HG02981 (cell line): ENCODE data around the gene LBR.
"Not testable (repeated sequence)": the region's sequence is repeated elsewhere in the genome, so short reads cannot be mapped to it uniquely, and the experiment has no call there.

ENCODE experiments used
- ATAC-seq: cut with Tn5 transposase; IDR thresholded peaks from one replicate; pipeline ENCODE4 v1.9.1; 2021; ENCODE audit warnings: mild to moderate bottlenecking, moderate library complexity; ENCODE audit not compliant: unreplicated experiment

The LBR gene

DNA sequence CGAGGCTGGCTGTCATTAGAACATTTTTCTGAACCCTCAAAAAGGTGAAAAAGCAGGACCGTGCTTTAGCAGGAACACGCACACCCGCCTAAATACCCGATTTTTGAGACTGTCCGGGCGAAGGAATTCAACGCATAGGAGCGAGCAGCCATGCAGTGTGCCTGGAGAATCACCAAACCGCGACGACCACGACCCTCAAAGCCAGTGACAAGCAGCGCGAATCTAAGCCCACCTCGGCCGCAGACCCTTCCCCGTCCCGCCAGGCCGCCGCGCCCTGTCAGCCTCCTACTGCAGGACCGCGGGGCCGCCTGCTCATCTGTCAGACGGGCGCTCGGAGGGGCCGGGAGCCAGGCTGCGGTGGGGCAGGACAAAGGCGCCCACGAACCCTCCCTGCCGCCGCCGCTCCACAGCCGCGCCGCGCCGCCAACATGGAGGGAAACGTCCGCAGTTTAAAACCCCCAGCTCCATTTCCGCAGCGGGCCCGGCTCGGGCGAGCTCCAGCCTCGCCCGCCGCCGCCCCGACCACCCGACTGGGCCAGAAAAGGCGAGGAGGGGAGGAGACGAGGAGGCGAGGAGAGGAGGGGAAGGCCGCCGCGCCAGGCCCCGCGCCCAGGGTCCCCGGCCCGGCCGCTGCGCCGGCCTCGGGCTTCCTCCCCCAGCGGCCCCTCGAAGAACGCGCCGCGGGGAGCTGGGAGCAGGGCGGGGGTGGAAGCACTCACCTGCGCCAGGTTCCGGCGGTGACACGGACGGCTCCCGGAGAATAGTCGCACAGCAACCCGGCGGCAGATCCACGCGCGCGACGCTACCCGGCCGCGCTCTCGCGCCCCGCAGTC, at the start of gene LBR:
Gene LBR (minus strand): TSS at position 804 of the 833 bp plus-strand sequence. CDS start 3,963 bp downstream, outside the sequence.
- peak; percentile 36 for ATAC-seq

DNA sequence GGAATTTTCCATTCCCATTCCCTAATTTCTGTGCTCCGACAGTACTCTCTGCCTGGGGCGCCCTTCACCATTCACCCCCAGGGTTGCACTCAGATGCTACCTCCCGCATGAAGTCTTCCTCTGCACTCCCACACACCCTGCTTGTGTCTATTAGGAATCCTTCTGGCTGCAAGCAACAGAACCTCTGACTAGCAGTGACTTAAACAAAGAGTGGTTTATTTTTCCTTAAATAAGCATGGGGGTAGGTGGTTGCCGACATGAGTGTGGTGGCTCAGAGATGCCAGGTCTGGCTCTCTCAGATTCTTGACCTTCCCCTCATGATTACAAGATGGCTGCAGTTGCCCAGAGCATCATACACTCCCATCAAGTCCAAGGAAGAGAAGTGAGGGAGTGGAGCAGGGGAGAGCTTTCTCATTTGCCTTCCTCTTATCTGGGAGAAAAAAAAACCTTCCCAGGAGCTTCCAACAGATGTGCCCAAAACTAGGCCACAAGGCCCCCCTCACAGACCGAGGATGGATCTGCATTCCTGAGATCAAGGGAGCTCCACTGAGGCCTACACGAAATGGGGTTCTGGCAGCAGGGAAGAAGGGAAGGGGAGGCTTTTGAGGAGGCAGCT, 49.6 kb upstream of the LBR start:
- ATAC-seq = no peak

DNA sequence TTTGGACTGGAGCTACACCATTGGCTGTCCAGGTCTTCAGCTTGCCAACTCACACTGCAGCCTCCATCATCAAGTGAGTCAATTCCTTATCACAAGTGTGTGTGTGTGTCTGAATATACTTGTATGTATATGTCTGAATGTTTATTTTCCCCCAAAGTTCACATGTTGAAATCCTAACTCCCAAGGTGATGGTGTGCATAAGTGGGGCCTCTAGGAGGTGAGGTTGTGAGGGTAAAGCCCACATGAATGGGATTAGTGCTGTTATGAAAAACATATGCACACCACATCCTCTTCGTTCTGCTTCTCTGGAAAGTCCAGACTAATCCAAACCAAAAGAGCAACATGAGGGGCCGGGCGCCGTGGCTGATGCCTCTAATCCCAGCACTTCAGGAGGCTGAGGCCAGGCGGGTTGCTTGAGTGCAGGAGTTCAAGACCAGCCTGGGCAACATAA, 48.7 kb upstream of the LBR start:
- no peak for ATAC-seq

DNA sequence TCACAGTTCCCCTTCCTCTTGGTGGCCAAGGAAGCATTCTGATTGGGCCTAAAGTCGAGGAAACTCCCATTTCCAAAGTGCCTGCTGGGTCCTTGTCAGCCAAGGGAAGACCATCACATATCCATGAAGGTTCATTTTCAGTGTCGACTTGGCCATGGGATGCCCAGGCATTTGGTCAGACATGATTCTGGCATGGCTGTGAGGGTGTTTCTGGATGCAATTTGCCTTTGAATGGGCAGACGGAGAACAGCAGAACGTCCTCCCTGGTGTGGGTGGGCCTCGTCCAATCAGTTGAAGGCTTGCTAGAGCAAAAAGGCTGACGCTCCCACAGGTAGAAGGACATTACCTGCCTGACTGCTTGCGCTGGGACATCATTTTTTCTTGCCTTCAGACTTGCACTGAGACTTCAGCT, 48.3 kb upstream of the LBR start:
- no peak for ATAC-seq

DNA sequence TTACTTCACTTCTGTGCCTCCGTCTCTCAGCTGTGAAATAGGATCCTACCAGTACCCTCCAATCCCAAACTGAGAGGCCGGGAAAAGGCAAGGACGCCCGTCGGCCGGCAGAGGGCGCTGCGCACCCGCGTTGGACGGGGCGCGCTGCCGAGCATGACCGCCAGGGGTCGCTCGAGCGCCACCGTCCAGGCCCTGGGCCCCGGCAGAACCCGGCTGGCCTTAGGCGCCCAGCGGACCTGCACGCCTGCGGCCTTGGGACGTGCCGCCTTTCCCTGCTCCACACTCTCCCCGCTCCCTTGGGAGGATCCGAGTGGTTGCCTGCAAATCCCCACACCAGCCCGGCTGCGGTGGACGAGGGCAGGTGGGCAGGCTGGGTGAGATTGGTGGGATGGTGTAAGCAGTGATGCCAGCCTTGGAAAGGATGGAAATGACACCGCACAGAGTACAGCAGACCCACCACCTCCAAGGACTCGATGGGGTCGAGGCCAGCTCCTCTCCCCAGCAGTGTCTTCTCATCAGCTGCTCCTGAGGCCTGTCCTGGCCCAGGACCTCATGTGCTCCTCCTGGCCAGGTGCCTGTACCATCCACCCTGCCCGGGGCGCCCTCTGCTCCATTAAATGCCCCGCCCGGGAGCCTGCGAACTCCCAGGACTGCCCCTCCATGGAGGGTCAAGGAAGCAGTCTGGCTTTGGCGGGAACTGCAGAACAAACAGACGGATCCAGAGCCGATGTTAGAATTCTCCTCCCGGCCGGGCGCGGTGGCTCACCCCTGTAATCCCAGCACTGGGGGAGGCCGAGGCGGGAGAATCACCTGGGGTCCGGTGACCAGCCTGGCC, 47.4 kb upstream of the LBR start:
- peak; percentile 59 for ATAC-seq

DNA sequence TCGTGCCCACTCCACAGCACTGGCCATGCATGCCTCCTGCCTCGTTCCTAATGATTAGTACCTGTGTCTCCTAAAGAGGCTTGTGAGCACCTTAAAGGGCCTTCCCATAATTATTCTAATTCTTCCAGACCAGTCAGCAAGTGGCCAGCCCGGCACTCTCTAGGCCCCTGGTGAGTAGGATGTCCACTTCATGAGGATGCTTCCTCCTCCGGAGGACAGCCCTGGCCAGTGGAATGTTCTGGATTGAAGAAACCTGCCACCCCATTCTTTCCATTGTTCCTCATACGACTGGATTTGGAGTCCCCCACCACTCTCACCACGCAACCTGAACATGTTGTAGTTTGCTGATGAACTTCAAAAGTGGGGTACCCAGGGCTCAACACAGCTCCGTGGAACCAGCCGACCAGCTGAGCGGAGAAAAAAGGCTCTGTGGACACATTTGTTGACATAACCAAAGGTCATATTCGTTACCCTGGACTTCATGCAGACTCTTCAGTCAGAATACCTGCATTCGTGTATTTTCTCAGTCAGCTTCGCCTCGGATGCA, 46.7 kb upstream of the LBR start:
- ATAC-seq = no peak

DNA sequence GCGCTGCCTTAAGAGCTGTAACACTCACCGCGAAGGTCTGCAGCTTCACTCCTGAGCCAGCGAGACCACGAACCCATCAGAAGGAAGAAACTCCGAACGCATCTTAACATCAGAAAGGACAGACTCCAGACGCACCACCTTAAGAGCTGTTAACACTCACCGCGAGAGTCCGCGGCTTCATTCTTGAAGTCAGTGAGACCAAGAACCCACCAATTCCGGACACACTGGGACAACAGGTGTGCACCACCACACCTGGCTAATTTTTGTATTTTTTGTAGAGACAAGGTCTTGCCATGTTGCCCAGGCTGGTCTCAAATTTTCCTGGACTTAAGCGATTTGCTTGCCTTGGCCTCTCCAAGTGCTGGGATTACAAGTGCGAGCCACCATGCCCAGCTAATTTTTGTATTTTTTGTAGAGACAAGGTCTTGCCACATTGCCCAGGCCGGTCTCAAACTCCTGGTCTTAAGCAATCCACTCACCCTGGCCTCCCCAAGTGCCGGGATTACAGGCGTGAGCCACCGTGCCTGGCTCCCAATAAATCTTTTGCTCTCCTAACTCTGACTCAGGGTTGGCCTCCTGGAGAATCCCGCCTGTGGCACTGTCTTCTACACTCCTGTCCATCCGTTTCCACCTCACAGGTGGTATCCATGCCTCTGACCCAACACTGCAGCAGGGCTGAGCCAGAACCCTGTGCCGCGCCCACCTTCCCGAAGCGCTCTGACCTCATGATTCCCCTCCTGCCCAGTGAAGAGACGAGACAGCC, 46.0 kb upstream of the LBR start:
- not testable (repeated sequence) for ATAC-seq

DNA sequence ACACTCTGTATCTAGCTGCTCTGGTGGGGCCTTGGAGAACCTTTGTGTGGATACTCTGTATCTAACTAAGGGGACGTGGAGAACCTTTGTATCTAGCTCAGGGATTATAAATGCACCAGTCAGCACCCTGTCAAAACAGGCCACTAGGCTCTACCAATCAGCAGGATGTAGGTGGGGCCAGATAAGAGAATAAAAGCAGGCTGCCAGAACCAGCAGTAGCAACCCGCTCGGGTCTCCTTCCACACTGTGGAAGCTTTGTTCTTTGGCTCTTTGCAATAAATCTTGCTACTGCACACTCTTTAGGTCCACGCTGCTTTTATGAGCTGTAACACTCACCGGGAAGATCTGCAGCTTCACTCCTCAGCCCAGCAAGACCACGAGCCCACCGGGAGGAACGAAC, 45.4 kb upstream of the LBR start:
- not testable (repeated sequence) for ATAC-seq

DNA sequence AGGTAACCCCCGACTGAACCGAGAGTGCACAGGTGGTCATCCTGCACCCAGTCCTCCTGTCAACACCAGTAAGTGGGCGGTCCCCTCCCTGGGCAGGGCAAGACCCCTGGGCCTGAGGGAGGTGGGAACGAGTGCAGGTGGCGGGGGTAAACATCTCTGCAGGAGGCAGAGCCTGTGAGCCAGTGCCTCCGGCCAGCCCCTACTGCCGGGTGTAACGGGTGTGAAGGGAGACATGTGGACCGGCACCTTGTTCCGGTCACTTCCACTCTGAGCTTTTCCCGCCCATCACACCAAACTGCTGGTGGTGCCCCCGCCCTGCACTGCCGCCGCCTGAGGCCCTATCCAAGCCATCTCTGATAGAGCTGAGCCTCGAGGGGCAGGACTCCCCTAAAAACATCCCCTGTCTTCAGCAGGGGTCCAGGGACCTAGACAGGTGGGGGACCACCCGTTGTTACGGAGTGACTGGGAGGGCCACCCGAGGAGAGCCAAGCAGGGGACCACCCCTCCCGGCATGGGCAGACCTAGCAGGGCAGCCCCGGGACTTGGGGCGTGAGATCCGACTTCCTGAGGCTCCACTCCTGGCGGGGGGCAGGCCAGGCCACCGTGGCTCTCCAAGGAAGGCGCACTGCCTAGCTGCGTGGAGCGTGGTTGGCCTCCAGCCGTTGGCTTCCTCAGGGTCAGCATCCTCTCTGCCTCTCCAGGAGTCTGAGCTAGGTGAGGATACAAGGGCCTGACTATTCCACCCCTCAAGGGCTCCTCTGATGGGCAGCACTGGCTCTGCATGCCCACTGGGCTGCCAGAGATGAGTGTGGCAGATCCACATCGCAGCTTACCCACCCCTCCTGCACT, 43.8 kb upstream of the LBR start:
- ATAC-seq = no peak

DNA sequence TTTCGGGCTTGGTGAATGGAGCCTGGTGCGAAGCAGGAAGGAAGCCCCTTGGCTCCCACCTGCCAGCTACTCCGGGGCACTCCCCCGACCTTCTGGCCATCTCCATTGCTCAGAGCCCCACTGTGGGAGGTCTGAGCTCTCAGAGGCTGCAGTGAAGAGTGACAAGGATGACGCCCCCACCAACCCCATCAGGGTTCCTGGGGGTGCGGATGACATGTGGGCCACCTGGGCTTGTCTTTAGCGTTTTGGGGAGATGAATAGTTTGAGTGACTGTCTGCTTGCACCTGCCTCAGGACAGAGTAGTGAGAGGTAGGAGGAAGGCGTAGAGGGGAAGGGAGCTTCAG, 43.2 kb upstream of the LBR start:
- ATAC-seq = no peak

DNA sequence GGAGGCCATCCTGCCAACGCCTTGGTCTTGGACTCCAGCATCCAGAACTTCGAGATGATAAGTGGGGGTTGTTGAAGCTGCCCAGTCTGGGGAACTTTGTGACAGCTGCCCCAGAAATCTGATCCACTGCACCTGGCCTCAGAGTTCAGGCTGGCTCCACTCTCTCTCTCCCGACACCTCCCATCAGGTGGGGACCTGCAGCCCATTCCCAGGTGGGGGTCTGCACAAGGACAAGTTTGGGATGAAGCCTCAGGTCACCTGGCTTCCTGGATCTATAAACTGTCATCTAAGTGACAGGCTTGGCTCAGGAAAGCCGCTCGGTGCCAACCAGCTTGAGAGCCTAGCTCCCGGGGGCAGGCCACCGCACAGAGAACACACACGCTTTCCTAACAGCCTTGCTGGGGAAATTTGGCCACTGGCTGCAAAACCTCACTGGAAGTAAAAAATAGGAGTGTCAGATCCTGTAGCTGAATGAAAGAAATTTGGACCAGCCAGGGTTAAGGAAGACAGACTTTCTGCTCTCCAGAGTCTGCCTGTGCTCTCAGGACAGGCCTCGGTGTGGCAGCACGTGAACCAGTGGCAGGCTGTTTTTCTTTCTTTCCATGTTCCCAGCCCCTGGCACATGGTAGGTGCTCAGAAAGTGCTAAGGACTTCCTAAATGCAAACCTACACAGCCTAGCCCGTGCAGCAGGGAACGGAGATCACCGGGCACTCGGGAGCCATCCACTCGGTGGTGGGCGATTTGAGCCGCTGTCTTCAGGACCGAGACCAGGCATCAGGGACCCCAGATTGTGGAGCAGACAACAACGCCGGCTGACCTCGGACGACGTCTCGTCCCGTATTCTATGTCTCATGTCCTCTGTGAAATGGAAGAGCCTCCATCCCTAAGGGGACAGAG, 42.6 kb upstream of the LBR start:
- no peak for ATAC-seq

DNA sequence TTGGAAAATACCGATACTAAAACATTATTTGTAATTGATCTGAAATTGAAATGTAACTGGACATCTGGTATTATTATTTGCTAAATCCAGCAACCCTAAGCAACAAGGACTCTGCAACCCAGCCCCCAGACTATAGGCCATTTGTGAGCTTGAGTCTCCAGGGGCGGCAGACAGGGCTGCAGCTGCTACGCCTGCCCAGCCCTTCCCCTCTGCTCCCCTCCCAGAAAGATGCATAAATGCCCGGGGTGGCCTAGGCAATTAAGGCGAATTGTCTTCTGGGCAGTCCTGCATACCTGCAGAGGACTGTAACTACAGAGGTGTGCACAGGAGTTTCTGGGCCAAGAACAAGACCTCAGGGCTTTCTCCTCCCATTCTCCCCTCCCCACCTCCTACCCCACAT, 41.2 kb upstream of the LBR start:
- ATAC-seq = no peak

DNA sequence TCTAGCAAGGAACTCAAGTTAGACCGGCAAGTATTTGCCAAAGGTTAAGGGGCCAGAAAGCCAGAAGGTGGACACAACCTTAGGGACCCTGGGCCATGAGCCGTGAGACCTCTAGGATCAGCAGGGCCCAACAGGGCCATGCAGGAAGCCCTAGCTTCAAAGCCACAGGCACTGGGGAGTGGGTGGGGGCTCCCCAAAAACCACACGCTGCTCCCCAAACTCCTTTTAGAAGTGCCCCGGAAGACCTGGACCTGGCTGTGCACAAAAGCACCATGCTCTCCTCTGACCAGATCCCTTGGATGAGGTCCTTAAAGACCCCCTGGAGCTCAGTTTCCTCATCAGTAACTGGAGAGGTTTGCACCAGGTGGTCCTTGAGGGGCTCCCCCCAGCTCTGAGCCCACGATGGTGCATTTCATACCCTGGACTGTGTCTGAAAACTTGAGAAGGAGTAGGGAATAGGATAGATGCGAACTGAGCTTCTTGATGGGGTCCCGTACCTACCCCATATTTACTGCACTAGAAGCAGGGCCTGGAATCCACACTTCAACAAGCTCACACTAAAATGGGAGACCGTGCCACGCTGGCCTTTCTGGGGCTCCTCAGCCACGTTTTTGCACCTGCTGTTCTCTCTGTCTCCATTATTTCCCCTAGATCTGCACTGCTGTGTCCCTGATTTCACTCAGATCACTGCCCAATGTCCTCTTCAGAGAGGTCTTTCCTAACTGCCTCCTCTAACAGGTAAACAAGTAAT, 40.6 kb upstream of the LBR start:
- ATAC-seq = no peak

DNA sequence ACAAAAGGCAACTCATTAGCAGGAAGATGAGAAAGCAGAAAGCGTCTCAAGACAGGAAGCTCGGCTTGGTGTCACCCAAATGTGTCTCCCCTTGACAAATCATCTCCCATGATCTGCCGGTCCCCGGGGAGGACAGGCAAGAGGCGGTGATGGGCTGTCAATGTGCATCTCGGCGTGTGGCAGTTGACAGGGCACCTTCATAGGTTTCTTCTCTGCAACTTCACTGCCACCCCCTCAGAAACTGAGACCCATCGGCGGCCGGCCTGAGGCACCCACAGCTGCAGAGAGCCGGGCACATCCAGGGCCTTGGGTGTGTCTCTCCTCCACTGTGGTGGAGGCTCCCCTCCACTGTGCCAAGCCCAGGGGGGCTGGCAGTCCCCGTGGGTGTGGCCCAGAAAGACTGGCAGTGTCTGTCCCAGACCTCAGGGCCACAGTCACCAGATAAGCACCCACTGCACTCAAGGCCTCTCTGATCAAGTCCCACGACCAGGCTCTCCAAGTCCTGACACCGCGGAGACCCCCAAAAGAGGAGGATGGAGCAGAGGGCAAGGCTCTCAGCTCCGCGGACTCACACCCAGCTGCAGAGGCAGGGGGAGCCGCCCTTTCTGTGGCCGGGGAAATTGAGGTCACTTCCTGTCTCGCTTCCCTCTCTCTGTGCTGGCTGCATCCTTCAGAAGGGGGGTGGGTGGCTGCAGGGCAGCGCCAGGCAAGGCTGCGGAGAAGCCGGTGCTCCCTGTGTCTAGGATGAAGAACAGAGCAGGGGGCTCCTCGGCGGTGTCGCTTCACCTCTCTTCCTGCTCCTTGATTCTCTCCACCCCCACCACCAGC, 39.6 kb upstream of the LBR start:
- ATAC-seq = peak; percentile 97

DNA sequence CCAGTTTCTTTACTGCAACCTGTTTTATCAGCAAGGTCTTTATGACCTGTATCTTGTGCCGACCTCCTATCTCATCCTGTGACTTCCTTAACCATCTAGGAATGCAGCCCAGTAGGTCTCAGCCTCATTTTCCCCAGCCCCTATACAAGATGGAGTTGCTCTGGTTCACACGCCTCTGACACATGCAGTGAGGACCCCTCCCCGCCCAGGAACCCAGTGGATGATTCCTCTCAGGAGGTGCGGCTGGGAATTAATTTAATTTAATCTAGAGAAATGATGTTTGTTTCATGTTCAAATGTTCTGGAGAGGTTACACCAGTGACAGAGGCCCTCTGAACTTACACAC, 39.0 kb upstream of the LBR start:
- ATAC-seq = no peak

DNA sequence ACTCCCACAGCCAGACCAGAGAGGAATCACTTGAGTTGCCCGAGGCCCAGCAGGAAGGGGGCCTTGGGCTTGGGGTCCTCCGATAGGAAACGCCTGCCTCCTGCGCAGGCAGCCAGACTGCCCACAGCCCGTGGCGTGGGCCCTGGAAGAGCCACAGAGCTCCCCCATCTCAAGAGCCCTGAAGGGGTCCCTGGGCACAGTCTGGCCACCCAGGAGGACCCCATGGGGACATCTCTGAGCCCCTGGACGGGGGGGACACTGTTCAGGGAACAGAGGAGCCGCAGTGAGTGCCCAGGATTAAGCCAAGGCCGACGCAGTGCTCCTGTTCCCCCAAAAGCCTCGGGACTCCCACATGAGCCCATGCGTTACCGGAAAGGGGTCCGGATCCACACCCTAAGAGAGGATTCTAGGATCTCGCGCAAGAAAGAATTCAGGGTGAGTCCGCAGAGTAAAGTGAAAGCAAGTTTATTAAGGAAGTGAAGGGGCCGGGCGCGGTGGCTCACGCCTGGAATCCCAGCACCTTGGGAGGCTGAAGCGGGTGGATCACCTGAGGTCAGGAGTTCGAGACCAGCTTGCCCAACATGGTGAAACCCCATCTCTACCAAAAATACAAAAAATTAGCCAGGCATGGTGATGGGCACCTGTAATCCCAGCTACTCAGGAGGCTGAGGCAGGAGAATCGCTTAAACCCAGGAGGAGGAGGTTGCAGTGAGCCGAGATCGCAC, 38.1 kb upstream of the LBR start:
- no peak for ATAC-seq
